CD4-positive, alpha-beta T cell treated with Interleukin-4 for 4 hours (primary cell): ENCODE data around the gene CHST6.
"Not testable (repeated sequence)": the region's sequence is repeated elsewhere in the genome, so short reads cannot be mapped to it uniquely, and the experiment has no call there.

ENCODE experiments used
- DNase-seq: peaks from one replicate; pipeline ENCODE4 v3.0.0-alpha.2; 2020

CHST6 gene

DNA sequence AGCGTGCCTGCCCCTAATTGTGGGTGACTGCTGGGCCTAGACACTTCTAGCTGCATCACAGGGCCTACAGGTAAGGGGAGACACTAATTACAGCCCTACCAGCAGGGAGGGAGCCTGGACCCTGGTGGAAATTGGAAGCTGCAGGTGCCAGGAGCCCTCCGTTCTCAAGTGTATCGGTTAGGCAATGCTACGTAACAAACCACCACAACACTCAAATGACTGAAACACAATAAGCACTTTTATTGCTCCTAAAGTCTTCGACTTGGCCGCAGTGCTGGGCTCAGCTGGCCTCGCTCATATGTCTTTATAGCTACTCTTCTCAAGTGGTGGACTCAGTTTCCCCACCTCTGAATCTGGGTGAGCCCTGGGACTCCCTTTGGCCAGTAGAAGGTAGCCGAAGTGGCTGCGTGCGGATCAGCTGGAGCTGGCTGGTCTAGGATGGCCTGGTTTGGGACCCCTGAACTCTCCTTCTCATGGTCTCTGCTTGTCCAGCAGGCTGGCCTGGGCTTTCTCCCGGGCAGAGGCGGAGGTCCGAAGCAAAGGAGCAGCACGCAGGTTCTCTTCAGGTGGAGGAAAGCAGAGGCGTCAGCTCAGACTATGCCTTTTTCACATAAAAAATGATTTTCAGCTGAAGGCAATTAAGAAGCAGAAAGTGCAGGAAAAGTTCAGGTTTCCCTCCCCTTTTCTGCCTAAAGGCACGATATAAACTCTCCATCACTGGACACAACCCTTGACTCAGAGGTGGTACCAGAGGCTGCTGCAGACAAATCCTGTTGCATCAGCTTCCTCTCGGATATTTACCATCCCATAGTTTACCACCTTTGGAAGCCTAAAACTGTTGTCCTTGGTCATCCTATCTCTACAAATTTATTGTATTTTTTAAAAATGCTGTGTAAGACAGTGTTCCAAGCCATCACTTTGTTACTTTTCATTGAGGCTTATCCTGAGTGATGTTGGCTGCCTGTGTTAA, 22.0 kb downstream of the CHST6 start:
- DNase-seq, result no peak

DNA sequence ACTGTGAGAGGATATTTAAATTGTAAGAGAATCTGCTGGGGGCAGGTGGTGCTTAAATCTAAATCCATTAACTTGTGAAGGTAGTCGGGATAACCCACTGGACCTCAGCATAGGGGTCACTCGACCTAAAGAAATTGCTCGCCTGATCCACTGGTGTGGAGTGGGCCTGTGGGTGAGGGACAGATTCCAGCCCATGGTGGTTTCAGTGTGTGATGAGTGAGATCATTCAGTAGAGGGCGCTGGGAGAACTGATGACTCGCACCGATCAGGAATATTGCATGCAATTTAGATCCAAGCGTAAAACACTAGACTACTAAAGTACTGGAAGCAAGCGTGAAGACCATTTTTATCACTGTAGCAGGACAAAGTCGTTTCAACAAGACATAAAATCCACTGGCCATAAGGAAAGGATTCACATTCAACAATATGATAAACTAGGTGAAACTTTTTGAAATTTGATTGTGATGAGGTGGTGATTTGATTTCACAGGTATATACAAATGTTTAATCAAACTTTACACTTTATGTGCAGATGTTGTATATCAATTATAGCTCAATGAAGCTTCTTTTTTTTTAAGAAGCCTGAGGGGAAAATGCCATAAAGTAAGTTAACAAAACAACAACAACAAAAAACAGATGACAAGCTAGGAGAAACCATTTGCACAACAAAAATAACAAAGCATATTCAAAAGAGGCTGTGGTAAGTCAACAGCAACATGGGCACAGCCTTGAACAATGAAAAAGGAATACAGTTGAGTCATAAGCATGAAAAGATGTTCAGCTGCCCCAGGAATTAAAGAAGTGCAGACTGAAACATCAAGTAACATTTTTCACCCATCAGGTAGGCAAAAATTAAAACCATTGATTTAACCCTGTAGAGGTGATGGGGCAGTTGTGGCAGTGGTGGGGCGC, 23.3 kb downstream of the CHST6 start:
- peak; percentile 64 for DNase-seq

DNA sequence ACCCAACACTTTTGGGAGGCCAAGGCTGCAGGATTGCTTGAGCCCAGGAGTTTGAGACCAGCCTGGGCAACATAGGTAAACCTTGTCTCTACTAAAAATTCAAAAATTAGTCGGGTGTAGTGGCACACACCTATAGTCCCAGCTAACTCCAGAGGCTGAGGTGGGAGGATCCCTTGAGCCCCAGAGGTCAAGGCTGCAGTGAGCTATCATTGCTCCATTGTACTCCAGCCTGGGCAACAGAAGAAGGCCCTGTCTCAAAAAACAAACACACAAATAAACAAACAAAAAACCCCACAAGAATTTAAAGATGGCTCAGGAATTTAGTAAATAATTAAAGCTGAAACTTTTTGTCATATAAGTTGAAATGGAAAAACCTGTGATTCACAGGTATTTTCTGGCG, 28.5 kb downstream of the CHST6 start:
- no peak for DNase-seq

DNA sequence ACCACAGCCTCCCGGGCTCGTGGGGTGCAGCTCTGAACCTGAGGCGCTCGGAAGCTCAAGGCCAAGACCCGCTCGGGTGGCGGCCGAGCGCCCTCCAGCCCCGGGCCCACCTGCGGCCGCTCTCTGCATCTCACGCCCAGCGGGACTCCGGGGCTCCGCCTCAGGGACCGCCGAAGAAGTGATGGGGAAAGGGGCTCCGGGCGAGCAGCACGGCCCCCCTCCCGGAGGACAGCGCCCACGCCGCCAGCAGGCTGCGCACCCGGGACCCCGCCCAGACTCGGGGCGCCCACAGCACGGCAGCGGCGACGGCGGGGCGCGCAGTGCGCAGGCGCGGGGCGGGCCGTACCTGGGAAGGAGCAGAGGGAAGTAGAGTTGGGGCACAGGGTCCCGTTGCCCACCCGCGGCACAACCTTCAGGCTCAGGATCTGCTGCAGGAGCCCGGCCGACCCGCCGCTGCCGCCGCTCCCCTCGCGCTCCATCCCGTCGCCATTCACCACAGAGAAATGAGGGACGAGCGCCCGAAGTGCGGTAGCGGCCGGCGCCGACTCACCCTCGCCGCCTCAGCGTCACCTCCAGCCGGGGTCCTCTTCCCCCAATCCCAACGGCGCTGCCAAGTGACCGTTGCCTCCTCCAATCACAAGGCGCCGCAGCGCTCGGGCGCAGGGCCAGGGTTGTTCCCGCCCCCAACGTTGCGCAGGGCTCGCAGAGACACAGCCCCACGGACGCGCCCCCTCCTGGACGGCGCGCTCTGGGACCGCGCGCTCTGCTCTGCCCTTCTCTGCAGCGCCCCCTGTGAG, 30.9 kb downstream of the CHST6 start, which contains the start of gene TMEM170A:
Gene TMEM170A (minus strand): TSS at position 568 of the 797 bp plus-strand sequence. CDS start 89 bp downstream, at position 479.
- DNase-seq, result peak; percentile 99

DNA sequence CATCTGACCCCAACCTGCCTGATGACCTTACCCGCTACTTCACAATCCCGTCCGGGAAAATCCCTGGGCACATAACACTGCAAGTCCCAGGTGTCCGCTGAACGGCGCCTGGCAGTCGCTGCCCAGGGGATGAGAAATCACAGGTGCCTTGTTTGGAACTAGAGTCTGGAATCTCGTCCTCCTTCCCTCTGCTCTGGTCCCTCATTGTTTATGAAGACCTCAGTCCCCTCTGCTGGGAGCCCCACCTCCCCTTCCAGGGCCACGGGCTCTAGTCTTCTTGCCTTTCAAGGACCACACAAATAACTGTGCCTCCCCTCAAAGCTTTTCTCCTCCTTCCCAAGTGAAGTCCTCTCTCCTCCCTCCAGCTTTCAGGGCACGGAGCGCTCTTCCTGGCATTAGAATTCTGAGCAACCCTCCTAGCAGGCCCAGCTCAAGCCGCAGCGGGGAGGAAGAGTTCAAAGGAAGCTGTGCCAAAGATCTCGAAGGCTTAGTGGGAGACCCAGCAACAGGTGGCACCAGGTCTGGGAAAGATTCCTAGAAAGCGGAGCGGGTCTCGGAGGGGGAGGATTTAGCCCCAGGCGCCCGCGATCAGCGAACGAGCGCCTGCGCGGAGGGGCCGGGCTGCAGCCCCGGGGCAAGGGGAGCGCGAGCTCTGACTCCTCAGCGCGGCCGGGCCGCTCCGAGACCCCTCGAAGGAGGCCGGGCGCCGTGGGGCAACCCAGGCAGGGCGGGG, 31.7 kb downstream of the CHST6 start:
- not testable (repeated sequence) for DNase-seq

DNA sequence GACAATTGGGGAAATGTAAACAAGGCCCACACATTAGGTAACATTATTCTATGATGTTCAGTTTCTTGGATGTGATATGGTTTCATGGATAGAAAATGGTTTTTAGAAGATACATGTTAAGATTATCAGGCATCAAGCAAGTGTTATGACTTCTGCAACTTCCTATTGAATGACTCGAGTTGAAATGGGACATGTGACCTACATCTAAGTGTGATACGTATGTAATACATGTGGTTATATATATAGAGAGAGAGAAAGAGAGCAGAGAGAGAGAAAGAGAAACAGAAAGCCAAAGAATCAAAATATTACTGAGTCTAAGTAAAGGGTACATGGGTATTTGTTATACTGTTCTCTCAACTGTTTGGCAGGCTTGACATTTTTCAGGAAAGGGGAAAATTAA, 32.4 kb downstream of the CHST6 start:
- peak; percentile 49 for DNase-seq

DNA sequence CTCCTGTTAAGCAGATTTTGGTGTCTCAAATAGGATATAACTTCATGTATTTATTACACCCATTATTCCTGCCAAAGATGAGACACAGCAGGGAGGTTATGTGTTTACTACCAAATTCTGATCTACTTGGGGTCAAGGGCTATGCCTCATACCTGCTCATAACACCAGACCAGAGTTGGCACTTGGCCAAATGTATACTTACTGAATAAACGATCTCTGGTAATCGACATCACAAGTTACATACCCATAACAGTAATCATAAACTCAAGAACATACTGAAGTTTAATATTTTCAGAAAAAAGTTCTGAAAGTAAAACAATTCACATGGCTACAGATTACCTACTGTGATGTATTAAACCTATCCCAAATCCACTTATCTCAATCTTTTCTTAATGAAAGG, 33.7 kb downstream of the CHST6 start:
- no peak for DNase-seq

DNA sequence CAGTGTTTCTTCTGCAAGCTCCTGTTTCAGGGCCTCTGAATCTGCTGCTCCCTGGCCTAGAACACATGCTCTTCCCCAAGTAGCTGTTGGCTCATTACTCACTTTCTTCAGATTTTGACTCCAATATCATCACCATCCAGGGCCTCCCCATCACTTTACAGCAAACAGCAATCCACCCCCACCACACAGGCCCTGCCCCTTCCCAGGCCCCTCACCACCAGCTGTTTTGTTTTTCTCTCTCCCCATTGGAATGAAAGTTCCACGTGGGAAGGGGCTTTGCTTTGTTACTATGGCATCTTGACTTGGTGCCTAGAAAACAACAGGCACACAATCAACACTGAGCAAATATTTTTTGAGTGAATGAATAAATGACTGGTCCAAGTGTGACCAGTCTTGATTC, 34.8 kb downstream of the CHST6 start:
- DNase-seq, result no peak

DNA sequence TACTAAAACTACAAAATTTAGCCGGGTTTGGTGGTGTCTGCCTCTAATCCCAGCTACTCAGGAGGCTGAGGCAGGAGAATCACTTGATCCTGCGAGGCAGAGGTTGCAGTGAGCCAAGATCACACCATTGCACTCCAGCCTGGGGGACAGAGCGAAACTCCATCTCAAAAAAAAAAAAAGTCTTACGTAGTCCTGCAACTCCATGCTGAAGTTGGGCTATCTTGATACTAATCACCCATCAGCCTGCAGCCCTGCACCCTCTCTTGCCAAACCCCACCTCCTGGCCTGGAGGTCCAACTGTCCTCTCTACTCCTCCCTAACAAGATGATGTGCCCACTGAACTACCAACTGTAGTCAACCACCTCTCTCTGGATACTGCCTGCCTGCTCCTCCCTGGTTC, 35.5 kb downstream of the CHST6 start:
- DNase-seq, result no peak

DNA sequence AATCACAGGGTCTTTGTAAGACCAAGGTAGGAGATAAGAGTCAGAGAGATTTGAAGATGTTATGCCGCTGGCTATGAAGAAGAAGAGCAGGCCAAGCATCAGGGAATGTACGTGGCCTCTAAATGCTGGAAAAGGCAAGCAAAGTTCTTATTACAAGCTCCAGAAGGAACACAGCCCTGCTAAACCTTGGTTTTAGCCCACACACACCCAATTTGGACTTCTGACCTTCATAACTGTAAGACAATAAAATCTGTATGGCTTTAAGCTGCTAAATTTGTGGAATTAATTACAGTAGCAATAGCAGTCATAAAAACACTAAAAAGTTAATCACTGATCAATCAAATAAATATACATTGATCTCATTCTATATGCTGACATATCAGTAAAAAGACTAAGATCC, 36.8 kb downstream of the CHST6 start:
- no peak for DNase-seq

DNA sequence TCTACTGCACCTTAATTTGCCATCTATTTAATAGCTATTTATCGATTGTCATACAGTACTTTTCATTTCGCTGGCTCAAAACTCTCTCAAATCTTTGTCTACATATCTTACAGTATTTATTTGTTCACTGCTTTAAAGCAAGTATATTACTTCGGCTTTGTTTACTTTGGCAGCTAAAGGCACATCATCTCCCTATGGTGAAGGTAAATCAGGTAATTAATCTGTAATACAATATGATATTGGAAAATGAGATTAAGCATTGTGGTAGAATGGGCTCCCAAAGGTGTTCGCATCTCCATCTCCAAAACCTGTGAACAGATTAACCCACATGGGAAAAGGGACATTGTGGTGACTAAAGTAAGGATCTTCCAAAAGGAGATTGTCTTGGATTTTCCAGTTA, 37.2 kb downstream of the CHST6 start:
- DNase-seq, result no peak

DNA sequence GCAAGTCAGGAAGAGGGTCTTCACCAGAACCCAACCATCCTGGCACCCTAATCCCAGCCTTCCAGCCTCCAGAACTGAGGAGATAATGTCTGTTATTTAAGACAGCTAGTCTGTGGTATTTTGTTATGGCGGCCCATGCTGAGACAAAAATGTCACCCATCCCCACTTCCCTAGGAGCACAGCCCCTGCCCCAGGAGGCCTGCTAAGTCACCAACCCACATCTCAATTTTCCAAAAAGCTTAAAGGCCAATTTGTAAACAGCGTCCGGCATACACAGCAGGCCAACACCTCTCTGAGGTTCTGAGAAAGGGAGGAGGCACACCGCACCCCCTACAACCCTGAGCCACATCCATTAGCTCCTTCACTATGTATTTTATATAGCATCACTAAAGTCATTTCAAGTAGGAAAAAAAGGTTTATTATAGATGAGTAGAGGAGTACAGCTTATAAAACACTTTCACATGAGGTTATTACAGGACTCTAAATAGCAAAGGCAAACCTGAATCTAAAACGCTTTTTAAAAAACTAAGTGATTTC, 37.7 kb downstream of the CHST6 start:
- DNase-seq, result no peak

DNA sequence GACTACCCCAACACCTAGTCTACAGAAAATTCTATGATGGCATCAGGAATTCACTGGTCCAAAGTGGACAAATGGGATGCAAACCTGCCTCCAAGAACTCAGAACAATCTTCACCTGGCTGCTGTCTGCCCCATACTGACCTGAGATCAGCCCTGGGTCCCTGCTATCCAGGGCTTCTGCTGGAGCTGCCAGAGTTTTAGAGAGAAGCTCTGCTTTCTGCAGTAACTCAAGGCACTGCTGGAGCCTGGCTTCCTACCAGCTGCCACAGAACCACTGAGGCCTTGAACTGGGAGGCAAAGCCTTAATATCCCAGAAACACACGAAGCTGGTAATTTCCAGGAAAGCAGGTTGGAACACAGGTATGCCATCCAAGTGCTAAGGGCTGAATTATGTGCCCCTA, 38.3 kb downstream of the CHST6 start:
- no peak for DNase-seq

DNA sequence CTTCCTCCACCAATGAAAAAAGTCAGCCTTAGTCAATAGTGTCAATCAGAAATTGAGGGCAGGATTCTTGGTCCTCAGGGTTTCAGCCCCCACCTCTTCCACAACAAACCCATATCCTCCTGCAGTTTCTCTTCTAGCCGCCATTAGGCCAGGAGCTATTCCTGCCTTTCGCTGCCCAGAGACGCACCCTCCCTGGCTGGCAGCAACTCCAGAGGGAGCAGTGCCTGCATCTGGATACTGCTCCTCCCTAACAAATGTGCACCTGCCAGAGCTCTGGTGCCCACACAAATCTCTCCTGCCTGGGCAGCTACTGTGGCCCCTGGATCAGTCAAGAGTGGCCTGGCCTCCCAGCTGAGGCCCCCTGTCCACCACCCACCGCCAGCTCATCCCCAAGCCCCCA, 38.8 kb downstream of the CHST6 start:
- DNase-seq, result not testable (repeated sequence)

DNA sequence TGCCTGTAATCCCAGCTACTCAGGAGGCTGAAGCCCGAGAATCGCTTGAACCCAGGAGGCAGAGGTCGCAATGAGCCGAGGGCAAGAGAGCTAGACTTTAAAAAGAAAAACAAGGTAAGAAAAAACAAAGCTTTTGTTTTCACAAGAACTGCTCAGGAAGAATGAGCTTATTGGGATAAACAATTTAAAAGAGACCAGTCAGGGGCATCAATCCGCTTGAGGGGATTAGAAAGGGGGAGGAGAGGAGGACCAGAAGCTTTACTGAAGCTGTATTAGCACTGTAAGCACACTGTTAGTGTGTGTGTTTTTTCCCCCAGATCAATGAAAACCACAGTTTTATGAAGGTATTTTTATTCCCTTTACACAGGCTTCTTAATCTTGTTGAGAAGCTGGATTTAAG, 39.6 kb downstream of the CHST6 start:
- no peak for DNase-seq

DNA sequence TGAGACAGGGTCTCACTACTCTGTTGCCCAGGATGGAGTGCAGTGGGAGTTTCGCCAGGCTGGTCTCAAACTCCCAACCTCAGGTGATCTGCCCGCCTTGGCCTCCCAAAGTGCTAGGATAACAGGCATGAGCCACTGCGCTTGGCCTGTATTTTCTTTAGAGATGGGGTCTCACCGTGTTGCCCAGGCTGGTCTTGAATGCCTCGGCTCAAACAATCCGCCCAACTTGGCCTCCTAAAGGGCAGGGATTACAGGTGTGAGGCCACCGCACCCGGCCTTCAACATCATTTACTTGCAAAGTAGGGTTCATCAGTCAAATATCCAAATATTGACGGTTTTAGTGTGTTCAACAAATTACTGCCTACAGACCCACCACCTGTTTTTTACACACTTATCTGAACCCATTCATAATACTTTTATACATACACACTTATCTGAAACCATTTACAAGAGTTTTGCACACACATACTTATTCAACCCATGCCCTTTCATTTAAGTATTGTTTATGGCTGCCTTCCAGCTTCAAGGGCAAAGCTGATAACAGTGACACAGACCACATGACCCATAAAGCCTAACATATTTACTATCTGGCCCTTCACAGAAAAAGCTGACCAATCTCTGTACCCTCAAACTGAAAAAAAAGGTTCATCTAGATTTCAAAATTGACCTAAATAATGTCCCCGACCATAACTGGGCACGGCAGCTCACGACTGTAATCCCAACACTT, 42.6 kb downstream of the CHST6 start:
- no peak for DNase-seq

DNA sequence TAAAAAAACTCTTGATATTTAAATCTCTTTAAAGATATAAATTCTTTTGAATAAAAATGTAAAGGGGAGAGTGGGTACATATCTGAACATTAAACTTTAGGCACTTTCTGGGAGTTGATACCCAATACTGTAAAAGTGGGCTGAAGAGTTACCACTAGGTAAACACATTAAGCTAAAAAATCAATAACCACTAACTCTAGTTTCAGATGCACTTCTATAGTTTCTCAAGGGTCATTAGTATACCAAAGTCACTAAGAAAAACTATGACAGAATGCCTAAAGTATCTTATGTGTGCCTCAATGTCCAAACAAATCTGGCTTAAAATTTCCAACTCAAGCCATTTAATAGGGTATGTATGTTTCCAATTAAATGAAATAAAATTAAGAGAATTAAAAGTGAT, 48.8 kb downstream of the CHST6 start:
- DNase-seq, result no peak

DNA sequence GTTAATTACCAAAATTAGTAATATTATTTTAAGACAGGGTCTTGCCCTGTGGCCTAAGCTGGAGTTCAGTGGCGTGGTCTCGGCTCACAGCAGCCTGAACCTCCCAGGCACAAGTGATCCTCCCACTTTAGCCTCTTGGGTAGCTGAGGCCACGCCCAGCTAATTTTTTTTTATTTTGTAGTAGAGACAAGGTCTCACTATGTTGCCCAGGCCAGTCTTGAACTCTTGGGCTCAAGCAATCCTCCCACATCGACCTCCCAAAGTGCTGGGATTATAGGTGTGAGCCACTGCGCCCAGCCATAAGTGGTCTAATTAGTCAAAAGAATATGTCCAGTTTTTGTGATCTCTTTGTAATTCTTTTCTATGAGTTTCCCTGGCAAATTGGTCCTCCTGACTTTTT, 49.9 kb downstream of the CHST6 start:
- no peak for DNase-seq

DNA sequence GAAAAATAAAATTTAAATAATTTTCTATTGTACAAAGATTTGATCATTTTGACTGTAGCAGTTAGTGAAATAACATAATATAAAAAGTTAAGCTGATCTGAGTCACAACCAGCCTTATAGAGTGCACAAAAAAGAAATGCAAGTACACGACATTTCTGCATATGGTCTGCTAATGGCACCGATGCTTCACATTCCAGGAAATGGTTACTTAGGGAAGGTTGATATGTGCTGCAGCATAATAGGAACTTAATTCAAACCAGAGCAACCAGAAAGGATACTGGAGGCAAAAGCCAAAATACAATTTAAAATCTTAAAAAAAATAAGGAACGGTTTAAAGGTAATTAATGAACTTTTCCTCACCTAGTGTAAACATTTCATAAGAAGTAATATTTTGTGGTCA, 51.9 kb downstream of the CHST6 start:
- no peak for DNase-seq

DNA sequence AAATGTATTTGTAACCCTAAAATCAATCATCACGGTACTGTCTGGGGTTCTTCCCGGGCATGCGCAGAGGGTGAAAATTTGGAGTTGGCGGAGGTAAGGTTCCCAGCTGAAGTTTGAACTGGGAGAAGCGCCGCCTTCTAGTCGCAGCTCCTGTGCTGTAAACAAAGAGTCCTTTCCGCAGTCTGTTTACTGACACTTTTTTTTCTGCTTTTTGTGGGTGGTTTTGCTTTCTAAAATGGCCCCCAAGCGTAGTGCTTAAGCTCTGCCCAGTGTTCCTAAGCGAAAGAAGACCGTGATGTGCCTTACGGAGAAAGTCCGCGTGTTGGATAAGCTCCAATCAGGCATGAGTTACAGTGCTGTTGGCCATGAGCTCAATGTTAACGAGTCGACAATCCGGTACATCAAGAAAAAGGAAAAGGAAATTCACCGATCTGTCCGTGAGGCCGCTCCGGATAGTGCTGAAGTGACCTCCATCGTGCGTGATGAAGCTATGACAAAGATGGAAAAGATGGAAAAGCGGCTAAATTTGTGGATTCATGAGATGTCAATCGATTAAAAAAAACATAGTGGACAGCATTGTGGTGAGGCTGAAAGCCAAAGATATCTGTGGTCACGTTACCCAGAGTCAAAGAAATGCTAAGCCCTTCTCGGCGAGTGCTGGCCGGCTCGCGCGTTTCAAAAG, 61.4 kb downstream of the CHST6 start:
- DNase-seq, result peak; percentile 84
